Mammary epithelial cell (primary cell): Measurements from ENCODE around the gene TRERF1.

ENCODE experiments used
- EZH2 ChIP-seq: IDR thresholded peaks from 2 replicates; pipeline ENCODE4 v1.6.1; 2012; ENCODE audit warnings: low read length, inconsistent platforms, borderline replicate concordance
- TF ChIP-seq, protein P1 (sequence below), 2 donors: IDR thresholded peaks in 1 of 2; conservative IDR thresholded peaks in 1 of 2; 2 replicates each; pipeline ENCODE4 v1.5.1; 2011 to 2012; ENCODE audit warnings: inconsistent platforms in 2 of 2, low read length in 2 of 2, mild to moderate bottlenecking in 2 of 2, control low read depth in 1 of 2, low read depth in 1 of 2; ENCODE audit not compliant: insufficient read depth in 1 of 2; ENCODE audit errors: extremely low read depth in 1 of 2

DNA sequence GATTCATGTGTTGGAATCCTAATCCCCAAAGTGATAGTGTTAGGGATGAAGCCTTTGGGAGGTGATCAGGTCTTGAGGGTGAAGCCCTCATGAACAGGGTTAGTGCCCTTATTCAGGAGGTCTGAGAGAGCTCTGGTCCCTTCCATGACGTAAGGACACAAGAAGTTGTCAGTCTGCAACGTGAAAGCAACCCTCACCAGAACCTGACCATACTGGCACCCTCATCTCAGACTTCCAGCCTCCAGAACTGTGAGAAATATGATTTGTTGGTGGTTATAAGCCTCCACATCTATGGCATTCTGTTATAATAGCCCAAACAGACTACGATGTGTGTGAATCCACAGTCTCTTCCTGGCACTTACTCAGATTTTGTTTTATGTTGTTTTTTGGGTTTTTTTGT, 90.7 kb downstream of the TRERF1 start:
- TF ChIP-seq, protein P1, sequence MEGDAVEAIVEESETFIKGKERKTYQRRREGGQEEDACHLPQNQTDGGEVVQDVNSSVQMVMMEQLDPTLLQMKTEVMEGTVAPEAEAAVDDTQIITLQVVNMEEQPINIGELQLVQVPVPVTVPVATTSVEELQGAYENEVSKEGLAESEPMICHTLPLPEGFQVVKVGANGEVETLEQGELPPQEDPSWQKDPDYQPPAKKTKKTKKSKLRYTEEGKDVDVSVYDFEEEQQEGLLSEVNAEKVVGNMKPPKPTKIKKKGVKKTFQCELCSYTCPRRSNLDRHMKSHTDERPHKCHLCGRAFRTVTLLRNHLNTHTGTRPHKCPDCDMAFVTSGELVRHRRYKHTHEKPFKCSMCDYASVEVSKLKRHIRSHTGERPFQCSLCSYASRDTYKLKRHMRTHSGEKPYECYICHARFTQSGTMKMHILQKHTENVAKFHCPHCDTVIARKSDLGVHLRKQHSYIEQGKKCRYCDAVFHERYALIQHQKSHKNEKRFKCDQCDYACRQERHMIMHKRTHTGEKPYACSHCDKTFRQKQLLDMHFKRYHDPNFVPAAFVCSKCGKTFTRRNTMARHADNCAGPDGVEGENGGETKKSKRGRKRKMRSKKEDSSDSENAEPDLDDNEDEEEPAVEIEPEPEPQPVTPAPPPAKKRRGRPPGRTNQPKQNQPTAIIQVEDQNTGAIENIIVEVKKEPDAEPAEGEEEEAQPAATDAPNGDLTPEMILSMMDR (conservative IDR thresholded peaks at IDR 0.05 in 1 of 2, IDR thresholded peaks at IDR 0.05 in 1 of 2; ENCODE audit: extremely low read depth in 1 of 2, insufficient read depth in 1 of 2, low read depth in 1 of 2, low read length in 2 of 2): no peak
- no peak for TF ChIP-seq EZH2
